MM.1S (cell line): Measurements from ENCODE around the gene TKTL2.

Experiments used
- DNase-seq: peaks from one replicate; pipeline ENCODE4 v3.0.0-alpha.2; 2015
- H2AFZ ChIP-seq: fragments of 300-600 bp; sonication (generic); 2 replicates; pipeline ENCODE4 v1.6.0; 2016; ENCODE audit warnings: antibody characterized with exemption, low read length
- H3F3A ChIP-seq: fragments of 300-600 bp; sonication (generic); 2 replicates; pipeline ENCODE4 v1.6.1; 2016; ENCODE audit warnings: mild to moderate bottlenecking, antibody characterized with exemption, low read length, moderate library complexity, mixed read lengths; ENCODE audit not compliant: insufficient read depth
- H3K27ac ChIP-seq: fragments of 300-600 bp; sonication (generic); 2 replicates; pipeline ENCODE4 v1.5.1; 2016; ENCODE audit warnings: mild to moderate bottlenecking, low read length
- H3K27me3 ChIP-seq: fragments of 300-600 bp; sonication (generic); replicated peaks from 2 replicates; pipeline ENCODE4 v1.6.0; 2016; ENCODE audit warnings: low read length; ENCODE audit not compliant: insufficient read depth
- H3K36me3 ChIP-seq: fragments of 300-600 bp; sonication (generic); replicated peaks from 2 replicates; pipeline ENCODE4 v1.6.1; 2016; ENCODE audit warnings: mild to moderate bottlenecking, low read length, mixed read lengths; ENCODE audit not compliant: insufficient read depth
- H3K4me1 ChIP-seq: fragments of 300-600 bp; sonication (generic); 2 replicates; pipeline ENCODE4 v1.6.1; 2016; ENCODE audit warnings: low read length, mixed read lengths
- H3K4me2 ChIP-seq: fragments of 300-600 bp; sonication (generic); 2 replicates; pipeline ENCODE4 v1.6.0; 2016; ENCODE audit warnings: low read depth, low read length
- H3K4me3 ChIP-seq: fragments of 300-600 bp; sonication (generic); 2 replicates; pipeline ENCODE4 v1.5.1; 2016; ENCODE audit warnings: low read length, mixed read lengths
- H3K79me2 ChIP-seq: fragments of 300-600 bp; sonication (generic); 2 replicates; pipeline ENCODE4 v1.6.1; 2016; ENCODE audit warnings: mixed run types, low read length, mixed read lengths
- H3K9ac ChIP-seq: fragments of 300-600 bp; sonication (generic); 2 replicates; pipeline ENCODE4 v1.6.1; 2016; ENCODE audit warnings: low read length, mixed read lengths
- H3K9me2 ChIP-seq: fragments of 300-600 bp; sonication (generic); replicated peaks from 2 replicates; pipeline ENCODE4 v1.6.1; 2016; ENCODE audit warnings: mild to moderate bottlenecking, low read length, mixed read lengths; ENCODE audit not compliant: insufficient read depth
- H3K9me3 ChIP-seq: fragments of 300-600 bp; sonication (generic); replicated peaks from 2 replicates; pipeline ENCODE4 v1.6.1; 2016; ENCODE audit warnings: mild to moderate bottlenecking, low read length, mixed read lengths; ENCODE audit not compliant: insufficient read depth
- H4K20me1 ChIP-seq: fragments of 300-600 bp; sonication (generic); 2 replicates; pipeline ENCODE4 v1.6.1; 2016; ENCODE audit warnings: mild to moderate bottlenecking, low read length, moderate library complexity, mixed read lengths; ENCODE audit not compliant: insufficient read depth
- CTCF ChIP-seq: fragments of 300-600 bp; sonication (generic); IDR thresholded peaks from 2 replicates; pipeline ENCODE4 v1.5.1; 2016; ENCODE audit warnings: antibody characterized with exemption, low read length, mixed read lengths
- EZH2 ChIP-seq: fragments of 300-600 bp; sonication (generic); optimal IDR thresholded peaks from 2 replicates; pipeline ENCODE3; 2017; ENCODE audit warnings: low read depth, mild to moderate bottlenecking, antibody characterized with exemption, low read length, mixed read lengths
- EZH2phosphoT487 ChIP-seq: fragments of 300-600 bp; sonication (generic); IDR thresholded peaks from 2 replicates; pipeline ENCODE4 v1.6.1; 2018; ENCODE audit warnings: antibody characterized with exemption, low read length

TKTL2 gene

GRCh38 chr4:163500586-163500985 is 27.0 kb upstream of the TKTL2 start:
- Histone ChIP-seq H3K4me1 (0 out of 2 replicates have a peak, but pooled peaks cover 4% of the 10 kb centered on the region), H4K20me1 (peaks cover 23% of the 10 kb centered on the region; the same call in 1 of the 2 replicates), H3K4me3 (no peak overlapping the region), H3K9me3 (no peaks in the 10 kb centered on the region), H3K9ac (no peak overlapping the region), H3K27ac (no peak overlapping the region), H3K9me2 (no peaks in the 10 kb centered on the region), H3K4me2 (no peak overlapping the region), H2AFZ (no peak overlapping the region), H3F3A (peaks cover 3% of the 10 kb centered on the region), H3K27me3 (no peaks in the 10 kb centered on the region), H3K79me2 (peaks cover 99% of the 10 kb centered on the region), H3K36me3 (no peaks in the 10 kb centered on the region)
- TF ChIP-seq EZH2phosphoT487, result no peak
- TF ChIP-seq CTCF, result no peak
- TF ChIP-seq EZH2, result no peak
- DNase-seq, result no peak

GRCh38 chr4:163495900-163496299 is 22.3 kb upstream of the TKTL2 start:
- no peak overlapping the region for H2AFZ ChIP-seq
- H3K9me2 ChIP-seq, result no peaks in the 10 kb centered on the region
- H3K27me3 ChIP-seq, result no peaks in the 10 kb centered on the region
- TF ChIP-seq EZH2 (no peak), CTCF (no peak), EZH2phosphoT487 (no peak)
- H3F3A ChIP-seq, result peaks cover 23% of the 10 kb centered on the region
- peak overlapping the region; percentile 82 for H3K4me2 ChIP-seq
- peak; percentile 11 for DNase-seq
- no peaks in the 10 kb centered on the region for H3K36me3 ChIP-seq
- no peak overlapping the region for H3K27ac ChIP-seq
- peak overlapping the region; percentile 95 for H3K9ac ChIP-seq
- H3K4me1 ChIP-seq, result 0 out of 2 replicates have a peak, but pooled peaks cover 11% of the 10 kb centered on the region
- no peaks in the 10 kb centered on the region for H4K20me1 ChIP-seq
- H3K4me3 ChIP-seq, result peak overlapping the region; percentile 80
- H3K79me2 ChIP-seq, result peaks cover 60% of the 10 kb centered on the region
- H3K9me3 ChIP-seq, result no peaks in the 10 kb centered on the region

GRCh38 chr4:163494360-163495241 is 21.0 kb upstream of the TKTL2 start, which contains the start of gene TMA16:
Gene TMA16 (plus strand): TSS chr4:163494690. CDS start chr4:163494802, 112 bp downstream.
- Histone ChIP-seq H3K4me2 (peak within 1 kb of the TSS; percentile 82), H3K9me3 (no peaks in the 10 kb centered on the region), H3F3A (peaks cover 23% of the 10 kb centered on the region), H4K20me1 (no peaks in the 10 kb centered on the region), H2AFZ (peak within 1 kb of the TSS; percentile 75), H3K9ac (peak within 1 kb of the TSS; percentile 95), H3K4me3 (peak within 1 kb of the TSS; percentile 80), H3K9me2 (no peaks in the 10 kb centered on the region), H3K4me1 (0 out of 2 replicates have a peak, but pooled peaks cover 11% of the 10 kb centered on the region), H3K36me3 (no peaks in the 10 kb centered on the region), H3K27ac (peak within 1 kb of the TSS; percentile 92), H3K27me3 (no peaks in the 10 kb centered on the region), H3K79me2 (peaks cover 47% of the 10 kb centered on the region)
- no peak for TF ChIP-seq EZH2phosphoT487
- no peak for TF ChIP-seq CTCF
- no peak for TF ChIP-seq EZH2
- peak; percentile 94 for DNase-seq
